Caco-2 (cell line): ENCODE results near the gene CDK14. TPM values are rescaled to one million over a fixed set of nuclear protein-coding genes. Genes with fewer than 3 reads are reported as not detected.

Source experiments
- BruUV-seq: library from RNA; stranded (reverse); fragments of 400-500 nt; replicated peaks from 2 replicates; lab custom pipeline; 2021; lab: Mats Ljungman, UMichigan
- CTCF ChIA-PET: fragments of 300-600 bp; sonication (Branson Sonifier 250); formaldehyde crosslinking; loops from one replicate; lab custom pipeline; 2022; ENCODE audit warnings: antibody characterized with exemption; lab: Charles Lee
- POLR2A ChIA-PET: fragments of 300-600 bp; sonication (Branson Sonifier 250); formaldehyde crosslinking; loops from one replicate; lab custom pipeline; 2022; ENCODE audit warnings: antibody characterized with exemption; lab: Charles Lee
- DNase-seq, 2 experiments: peaks; one replicate each; pipeline versions ENCODE4 v3.0.0 to v3.0.0-alpha.2; 2020 to 2022
- H3K27me3 ChIP-seq: replicated peaks from 2 replicates; pipeline ENCODE4 v1.6.0; 2011; ENCODE audit warnings: low read length; ENCODE audit not compliant: control insufficient read depth, insufficient read depth
- H3K36me3 ChIP-seq: 2 replicates; pipeline ENCODE4 v1.5.1; 2011; ENCODE audit warnings: low read length; ENCODE audit not compliant: control insufficient read depth, insufficient read depth
- H3K4me1 ChIP-seq: fragments of 250-450 bp; sonication (Bioruptor Pico); 2 replicates; pipeline ENCODE4 v1.5.1; 2020; ENCODE audit warnings: mild to moderate bottlenecking
- H3K4me3 ChIP-seq: 2 replicates; pipeline ENCODE4 v1.5.1; 2011; ENCODE audit warnings: low read depth, mild to moderate bottlenecking, control low read depth, low read length
- H3K9me3 ChIP-seq: fragments of 250-450 bp; sonication (Bioruptor Pico); 2 replicates; pipeline ENCODE4 v1.5.1; 2020; ENCODE audit warnings: mild to moderate bottlenecking, moderate library complexity
- H3K27ac Mint-ChIP-seq: one replicate; pipeline ENCODE4 v1.8.0; 2022; ENCODE audit warnings: mixed read lengths; ENCODE audit not compliant: unreplicated experiment
- H3K27me3 Mint-ChIP-seq: one replicate; pipeline ENCODE4 v1.8.0; 2022; ENCODE audit warnings: mixed read lengths; ENCODE audit not compliant: insufficient read depth, unreplicated experiment
- H3K36me3 Mint-ChIP-seq: one replicate; pipeline ENCODE4 v1.8.0; 2022; ENCODE audit warnings: mild to moderate bottlenecking, mixed read lengths; ENCODE audit not compliant: insufficient read depth, unreplicated experiment
- H3K4me1 Mint-ChIP-seq: one replicate; pipeline ENCODE4 v1.8.0; 2022; ENCODE audit warnings: low read depth, mixed read lengths; ENCODE audit not compliant: unreplicated experiment
- H3K4me3 Mint-ChIP-seq: one replicate; pipeline ENCODE4 v1.8.0; 2022; ENCODE audit warnings: mild to moderate bottlenecking, moderate library complexity, mixed read lengths; ENCODE audit not compliant: unreplicated experiment
- H3K9me3 Mint-ChIP-seq: one replicate; pipeline ENCODE4 v1.8.0; 2022; ENCODE audit warnings: mixed read lengths; ENCODE audit not compliant: unreplicated experiment
- intact Hi-C: fragments of 100-400 bp; cut with micrococcal nuclease; formaldehyde crosslinking; loops from one replicate; pipeline ENCODE4 v1.10.0; 2022; ENCODE audit not compliant: unreplicated experiment
- total RNA-seq: library from RNA; stranded (reverse); gene quantifications from 2 replicates; pipeline ENCODE4 v1.2.3, GENCODE V29; 2022
- TF ChIP-seq, protein P1 (sequence below), 2 experiments: fragments of 200-600 bp in 1 of 2; IDR thresholded peaks; 1 replicate in 1 of 2; 2 replicates in 1 of 2; pipeline versions ENCODE4 v1.5.1 to v1.8.0; 2011 to 2022; ENCODE audit warnings: antibody characterized with exemption in 1 of 2, control low read depth in 1 of 2, inconsistent platforms in 1 of 2, low read depth in 1 of 2, low read length in 1 of 2, mild to moderate bottlenecking in 1 of 2, moderate library complexity in 1 of 2; ENCODE audit not compliant: insufficient read depth in 1 of 2, severe bottlenecking in 1 of 2, unreplicated experiment in 1 of 2

CDK14 gene
- total RNA-seq, 1 experiment from 2014 or later = 18.2 TPM

DNA sequence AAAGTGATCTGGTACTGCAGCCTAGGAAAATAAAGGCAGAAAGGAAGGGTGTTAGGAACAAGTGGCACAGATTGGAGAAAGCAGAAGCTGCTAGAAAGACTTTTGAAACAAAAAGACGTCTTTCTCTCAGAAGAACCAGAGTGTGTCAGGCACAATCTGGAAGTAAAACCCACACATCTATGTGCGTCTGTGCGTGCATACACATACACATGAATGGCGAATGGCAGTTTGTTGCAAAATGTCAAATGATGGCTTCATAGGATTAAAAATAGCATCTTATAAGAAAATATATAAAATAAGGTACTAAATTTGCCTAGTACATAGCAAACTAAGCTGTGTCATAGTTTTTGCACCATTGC, 246.3 kb downstream of the CDK14 start:
- Histone ChIP-seq H3K4me3 (no peak overlapping the region), H3K4me1 (no peaks in the 10 kb centered on the region), H3K27me3 (no peaks in the 10 kb centered on the region), H3K9me3 (no peaks in the 10 kb centered on the region; the same call in 1 of the 2 replicates), H3K36me3 (no peaks in the 10 kb centered on the region)
- DNase-seq = no peak
- H3K4me1 Mint-ChIP-seq = no peaks in the 10 kb centered on the region
- intact Hi-C loops = no loop called here
- POLR2A ChIA-PET = no interaction called here
- H3K27ac Mint-ChIP-seq = no peak overlapping the region
- BruUV-seq = no TSS peak
- H3K4me3 Mint-ChIP-seq = no peak overlapping the region
- H3K27me3 Mint-ChIP-seq = no peaks in the 10 kb centered on the region
- H3K36me3 Mint-ChIP-seq = no peaks in the 10 kb centered on the region
- H3K9me3 Mint-ChIP-seq = peaks cover 9% of the 10 kb centered on the region
- CTCF ChIA-PET = no interaction called here
- TF ChIP-seq, protein P1, sequence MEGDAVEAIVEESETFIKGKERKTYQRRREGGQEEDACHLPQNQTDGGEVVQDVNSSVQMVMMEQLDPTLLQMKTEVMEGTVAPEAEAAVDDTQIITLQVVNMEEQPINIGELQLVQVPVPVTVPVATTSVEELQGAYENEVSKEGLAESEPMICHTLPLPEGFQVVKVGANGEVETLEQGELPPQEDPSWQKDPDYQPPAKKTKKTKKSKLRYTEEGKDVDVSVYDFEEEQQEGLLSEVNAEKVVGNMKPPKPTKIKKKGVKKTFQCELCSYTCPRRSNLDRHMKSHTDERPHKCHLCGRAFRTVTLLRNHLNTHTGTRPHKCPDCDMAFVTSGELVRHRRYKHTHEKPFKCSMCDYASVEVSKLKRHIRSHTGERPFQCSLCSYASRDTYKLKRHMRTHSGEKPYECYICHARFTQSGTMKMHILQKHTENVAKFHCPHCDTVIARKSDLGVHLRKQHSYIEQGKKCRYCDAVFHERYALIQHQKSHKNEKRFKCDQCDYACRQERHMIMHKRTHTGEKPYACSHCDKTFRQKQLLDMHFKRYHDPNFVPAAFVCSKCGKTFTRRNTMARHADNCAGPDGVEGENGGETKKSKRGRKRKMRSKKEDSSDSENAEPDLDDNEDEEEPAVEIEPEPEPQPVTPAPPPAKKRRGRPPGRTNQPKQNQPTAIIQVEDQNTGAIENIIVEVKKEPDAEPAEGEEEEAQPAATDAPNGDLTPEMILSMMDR (IDR thresholded peaks at IDR 0.05; ENCODE audit: insufficient read depth in 1 of 2, low read depth in 1 of 2, low read length in 1 of 2, severe bottlenecking in 1 of 2, unreplicated experiment in 1 of 2) = no peak

DNA sequence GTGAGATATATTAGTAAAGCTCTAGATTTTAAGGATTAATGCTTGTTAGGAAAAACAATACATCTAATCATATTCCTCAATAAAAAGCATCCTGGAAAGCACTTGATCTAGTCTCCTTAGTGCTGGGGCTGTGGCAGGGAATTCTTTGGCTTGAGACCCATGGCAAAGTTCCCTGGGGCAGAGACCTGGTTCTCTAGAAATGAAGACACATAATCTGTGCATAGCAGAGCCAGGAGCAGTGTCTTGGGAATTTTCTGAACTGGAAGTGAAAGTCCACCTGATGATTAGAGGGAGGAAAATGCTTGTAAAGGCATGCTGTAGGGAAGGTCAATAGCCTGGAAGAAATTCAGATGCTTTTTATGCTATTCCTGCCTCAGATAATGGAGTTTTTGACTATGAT, 247.4 kb downstream of the CDK14 start:
- Histone ChIP-seq H3K9me3 (no peaks in the 10 kb centered on the region; the same call in 1 of the 2 replicates), H3K4me1 (no peaks in the 10 kb centered on the region), H3K36me3 (no peaks in the 10 kb centered on the region), H3K4me3 (no peak overlapping the region), H3K27me3 (no peaks in the 10 kb centered on the region)
- intact Hi-C loops = no loop called here
- no TSS peak for BruUV-seq
- no peaks in the 10 kb centered on the region for H3K4me1 Mint-ChIP-seq
- H3K4me3 Mint-ChIP-seq = no peak overlapping the region
- ChIA-PET POLR2A (no interaction called here), CTCF (no interaction called here)
- H3K27ac Mint-ChIP-seq = no peak overlapping the region
- peaks cover 8% of the 10 kb centered on the region for H3K9me3 Mint-ChIP-seq
- H3K36me3 Mint-ChIP-seq = no peaks in the 10 kb centered on the region
- H3K27me3 Mint-ChIP-seq = no peaks in the 10 kb centered on the region
- TF ChIP-seq, protein P1 (IDR thresholded peaks at IDR 0.05; ENCODE audit: insufficient read depth in 1 of 2, low read depth in 1 of 2, low read length in 1 of 2, severe bottlenecking in 1 of 2, unreplicated experiment in 1 of 2) = no peak
- DNase-seq = no peak

DNA sequence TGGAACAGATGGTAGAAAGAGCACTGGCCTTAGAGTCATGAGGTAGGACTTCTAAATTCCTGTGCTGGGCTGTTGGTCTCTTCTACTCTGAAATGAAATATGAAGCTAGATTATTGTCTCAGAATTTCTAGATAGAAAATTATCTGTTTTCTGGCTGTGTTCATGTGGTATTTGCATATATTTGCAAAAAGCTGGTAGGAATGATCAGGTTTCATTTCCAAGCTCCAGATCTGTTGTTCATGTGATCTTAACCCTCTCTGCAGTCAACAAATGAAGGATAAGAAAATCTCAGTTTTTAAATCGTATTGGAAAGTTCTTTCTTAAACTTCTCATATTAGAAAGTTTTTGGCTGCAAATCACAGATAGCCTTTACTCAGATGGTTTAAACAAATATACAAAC, 248.3 kb downstream of the CDK14 start:
- no peaks in the 10 kb centered on the region for H3K27me3 Mint-ChIP-seq
- TF ChIP-seq, protein P1 (IDR thresholded peaks at IDR 0.05; ENCODE audit: insufficient read depth in 1 of 2, low read depth in 1 of 2, low read length in 1 of 2, severe bottlenecking in 1 of 2, unreplicated experiment in 1 of 2) = no peak
- H3K4me3 Mint-ChIP-seq = no peak overlapping the region
- H3K27ac Mint-ChIP-seq = no peak overlapping the region
- H3K4me1 Mint-ChIP-seq = no peaks in the 10 kb centered on the region
- DNase-seq = no peak
- no peaks in the 10 kb centered on the region for H3K36me3 Mint-ChIP-seq
- intact Hi-C loops = no loop called here
- Histone ChIP-seq H3K36me3 (no peaks in the 10 kb centered on the region), H3K4me3 (no peak overlapping the region), H3K9me3 (no peaks in the 10 kb centered on the region; the same call in 1 of the 2 replicates), H3K27me3 (no peaks in the 10 kb centered on the region), H3K4me1 (no peaks in the 10 kb centered on the region)
- POLR2A ChIA-PET = no interaction called here
- CTCF ChIA-PET = no interaction called here
- H3K9me3 Mint-ChIP-seq = no peaks in the 10 kb centered on the region
- no TSS peak for BruUV-seq
